GM19438 (cell line): ENCODE data around the gene SCN8A.
"Not testable (repeated sequence)": the region's sequence is repeated elsewhere in the genome, so short reads cannot be mapped to it uniquely, and the experiment has no call there.

ENCODE experiments used
- ATAC-seq: cut with Tn5 transposase; IDR thresholded peaks from one replicate; pipeline ENCODE4 v1.9.1; 2021; ENCODE audit warnings: low read depth; ENCODE audit not compliant: unreplicated experiment

SCN8A gene

DNA sequence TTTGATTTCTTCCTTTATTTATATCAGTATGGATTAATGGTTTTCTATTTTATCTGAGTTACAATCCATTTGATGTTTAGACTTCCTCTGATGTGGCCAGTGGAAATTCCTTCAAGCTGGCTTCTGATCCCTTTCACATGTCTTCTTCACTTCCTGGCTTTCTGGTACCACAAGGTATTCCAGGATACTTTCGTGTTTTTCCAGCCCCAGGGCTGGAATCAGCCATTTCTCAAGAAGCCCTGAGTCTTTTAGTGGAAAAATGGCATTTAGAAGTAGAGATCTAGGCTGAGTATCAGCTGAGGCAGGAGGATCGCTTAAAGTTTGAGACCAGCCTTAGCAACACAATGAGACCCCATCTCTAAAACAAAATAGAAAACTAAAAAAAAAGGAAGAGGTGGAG, 164.2 kb downstream of the SCN8A start:
- no peak for ATAC-seq

GRCh38 chr12:51759175-51759574, 168.1 kb downstream of the SCN8A start:
- no peak for ATAC-seq

DNA sequence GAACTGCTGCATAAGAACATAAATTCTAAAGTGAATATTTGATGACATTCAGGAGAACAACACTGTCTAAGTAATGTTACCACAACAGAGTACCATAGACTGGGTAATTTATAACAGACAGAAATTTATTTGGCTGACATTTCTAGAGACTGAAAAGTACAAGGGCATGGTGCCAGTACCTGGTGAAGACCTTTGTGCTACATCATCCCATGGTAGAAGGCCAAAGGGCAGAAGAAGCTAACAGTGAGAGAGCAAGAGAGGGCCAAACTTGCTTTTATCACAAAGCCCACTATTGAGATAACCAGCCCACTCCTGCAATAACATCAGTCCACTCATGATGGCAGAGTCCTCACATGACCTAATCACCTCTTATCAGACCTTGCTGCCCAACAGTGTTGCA, 168.7 kb downstream of the SCN8A start:
- ATAC-seq = no peak

DNA sequence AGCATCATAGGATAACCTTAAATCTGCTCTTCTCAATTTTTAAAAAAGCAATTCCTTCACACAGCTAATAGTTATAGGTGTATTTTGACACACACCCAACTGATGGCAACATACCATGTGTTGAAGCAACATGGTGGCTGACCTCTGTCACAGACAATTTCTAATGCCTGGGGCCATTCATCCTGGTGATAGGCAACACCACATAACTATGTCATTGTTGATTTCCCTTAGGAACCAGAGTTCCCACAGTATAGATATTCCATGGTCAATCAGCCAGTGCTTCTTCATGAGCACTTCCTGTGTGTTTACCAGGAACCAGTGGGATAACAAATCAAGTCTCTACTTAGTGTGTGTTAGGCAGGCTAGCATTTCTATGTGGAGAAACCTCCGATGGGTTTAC, 169.2 kb downstream of the SCN8A start:
- ATAC-seq = no peak

DNA sequence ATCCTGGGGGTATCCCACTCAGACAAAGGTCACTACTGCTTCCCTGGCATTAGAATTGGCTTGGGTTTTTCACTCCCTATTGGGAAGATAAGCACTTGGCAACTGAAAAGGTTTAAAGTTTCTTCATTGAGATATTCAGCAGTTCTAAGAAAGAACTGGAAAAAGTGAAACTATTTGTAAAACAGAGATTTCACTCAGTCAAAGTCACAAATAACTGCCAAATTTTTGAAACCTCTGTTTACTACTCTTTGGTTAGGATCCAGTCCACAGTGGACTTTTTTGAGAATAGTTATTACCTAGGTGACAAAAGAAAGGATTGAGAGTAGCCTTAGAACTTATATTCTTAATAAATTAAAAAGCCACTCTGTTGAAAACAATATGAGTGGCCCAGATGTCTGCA, 172.7 kb downstream of the SCN8A start:
- no peak for ATAC-seq

GRCh38 chr12:51766067-51766676, 175.1 kb downstream of the SCN8A start:
- ATAC-seq = no peak

- no peak for ATAC-seq
These were observed 180.0 kb downstream of the SCN8A start for GRCh38 chr12:51771008-51771407.

- ATAC-seq = no peak
These were observed 182.3 kb downstream of the SCN8A start for GRCh38 chr12:51773145-51773869.

GRCh38 chr12:51774933-51775332, 183.9 kb downstream of the SCN8A start:
- ATAC-seq = no peak

GRCh38 chr12:51777457-51777856, 186.4 kb downstream of the SCN8A start:
- ATAC-seq = no peak

GRCh38 chr12:51777973-51778372, 186.9 kb downstream of the SCN8A start:
- ATAC-seq = no peak

- ATAC-seq = no peak
These were observed 188.8 kb downstream of the SCN8A start for GRCh38 chr12:51779876-51780275.

DNA sequence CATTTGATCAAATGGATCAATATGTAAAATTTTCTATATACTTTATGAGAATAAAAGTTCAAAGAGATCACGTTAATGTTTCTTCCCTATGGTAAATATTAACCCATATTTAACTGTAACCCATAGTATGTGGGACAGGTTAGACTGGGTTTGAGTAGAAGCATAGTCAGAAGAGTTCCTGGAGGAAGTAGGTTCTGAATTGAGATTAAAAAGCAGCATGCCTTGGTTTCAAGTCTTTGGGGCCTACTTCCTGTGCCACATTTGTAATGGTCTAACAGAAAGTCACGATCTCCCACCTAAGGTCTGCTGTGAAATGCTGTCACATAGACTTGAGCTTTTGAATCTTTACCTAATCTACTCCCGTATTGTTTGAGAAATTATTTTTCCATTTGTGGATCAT, 193.7 kb downstream of the SCN8A start:
- no peak for ATAC-seq

DNA sequence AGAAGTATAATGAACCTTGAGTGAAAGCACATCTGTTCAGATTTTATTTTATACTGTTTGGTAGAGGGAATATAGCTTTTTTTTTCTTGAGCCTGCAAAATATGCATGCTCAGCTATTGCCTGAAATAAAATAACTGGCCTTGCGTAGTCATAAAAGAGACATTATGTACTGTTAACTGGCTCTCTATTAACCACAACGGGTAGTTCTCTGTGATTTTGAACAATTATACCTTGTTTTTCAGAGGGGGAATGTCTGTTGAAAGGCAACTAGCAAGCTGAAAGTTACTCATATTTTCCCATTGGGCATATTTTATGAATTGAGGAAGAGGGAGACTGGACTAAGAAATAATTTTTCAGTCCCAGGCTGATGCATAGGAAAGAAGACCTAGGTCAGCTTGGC, 194.9 kb downstream of the SCN8A start:
- no peak for ATAC-seq

DNA sequence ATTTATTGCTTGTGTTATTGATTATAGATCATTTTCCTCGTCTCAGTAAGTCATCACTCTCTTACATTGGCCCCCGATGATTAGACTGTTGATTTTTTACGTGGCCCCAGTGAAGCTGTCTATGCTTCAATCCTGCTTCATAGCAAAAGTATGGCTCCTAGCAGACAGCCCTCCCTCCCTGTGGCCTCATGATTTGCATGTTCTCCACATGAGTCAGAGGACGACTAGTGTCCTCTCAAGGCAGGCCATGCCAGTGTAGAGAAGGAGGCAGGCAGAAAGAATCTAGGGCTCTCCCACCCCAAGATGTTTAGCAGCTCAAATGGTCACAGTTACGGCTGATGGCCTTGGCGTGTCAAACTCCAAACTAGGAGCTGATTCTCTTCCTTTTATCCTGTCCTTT, 197.8 kb downstream of the SCN8A start:
- ATAC-seq = no peak

DNA sequence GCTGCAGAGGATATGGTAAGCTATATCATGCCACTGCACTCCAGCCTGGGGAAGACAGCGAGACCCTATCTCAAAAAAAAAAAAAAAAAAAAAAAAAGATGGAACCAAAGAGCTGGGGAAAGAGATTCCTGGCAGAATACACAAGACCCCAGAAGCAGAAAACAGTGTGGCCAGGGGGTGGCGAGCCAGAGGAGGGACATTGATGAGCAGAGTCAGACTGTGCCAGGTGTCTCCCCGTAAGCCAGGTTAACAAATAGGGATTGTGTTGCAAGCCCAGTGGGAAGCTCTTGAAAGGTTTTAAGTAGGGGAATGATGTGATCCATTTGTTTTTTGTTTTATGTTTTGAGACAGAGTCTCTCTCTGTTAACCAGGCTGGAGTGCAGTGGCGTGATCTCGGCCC, 201.4 kb downstream of the SCN8A start:
- ATAC-seq = no peak

GRCh38 chr12:51793201-51793600, 202.2 kb downstream of the SCN8A start:
- ATAC-seq = no peak

DNA sequence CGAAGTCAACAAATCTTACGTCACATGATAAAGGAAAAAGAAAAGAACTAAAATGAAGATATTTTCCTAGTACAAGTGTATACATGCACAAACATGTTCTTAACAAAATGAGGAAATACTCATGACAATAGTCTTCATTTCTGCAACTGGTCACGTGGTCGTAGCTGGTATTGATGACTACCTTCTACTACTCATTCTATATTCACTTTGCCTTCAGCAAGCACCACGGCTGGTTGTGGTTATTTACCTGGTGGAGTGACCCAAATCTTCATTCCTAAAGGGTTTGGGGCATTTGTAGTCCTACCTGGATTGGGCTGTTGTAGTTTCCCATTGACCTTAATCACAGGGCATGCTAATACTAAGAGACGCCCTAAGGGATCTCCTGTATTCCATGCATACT, 206.3 kb downstream of the SCN8A start:
- no peak for ATAC-seq

GRCh38 chr12:51798051-51798450, 207.0 kb downstream of the SCN8A start:
- not testable (repeated sequence) for ATAC-seq

DNA sequence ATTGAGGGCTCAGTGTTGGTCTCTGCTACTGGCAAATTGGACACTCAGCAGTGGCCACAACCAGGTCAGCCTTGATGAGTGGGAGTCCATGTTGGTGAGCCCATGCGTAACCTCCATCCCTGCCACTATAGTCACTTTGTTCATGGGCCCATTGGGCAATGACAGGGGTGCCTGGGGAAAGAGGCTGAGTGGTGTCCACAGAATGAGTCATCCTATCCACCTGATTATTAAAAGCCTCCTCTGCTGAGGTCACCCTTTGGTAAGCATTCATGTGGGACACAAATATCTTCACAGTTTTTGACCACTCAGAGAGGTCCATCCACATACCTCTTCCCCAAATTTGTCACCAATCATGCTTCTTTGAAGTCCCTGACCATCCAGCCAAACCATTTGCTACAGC, 207.5 kb downstream of the SCN8A start:
- no peak for ATAC-seq

DNA sequence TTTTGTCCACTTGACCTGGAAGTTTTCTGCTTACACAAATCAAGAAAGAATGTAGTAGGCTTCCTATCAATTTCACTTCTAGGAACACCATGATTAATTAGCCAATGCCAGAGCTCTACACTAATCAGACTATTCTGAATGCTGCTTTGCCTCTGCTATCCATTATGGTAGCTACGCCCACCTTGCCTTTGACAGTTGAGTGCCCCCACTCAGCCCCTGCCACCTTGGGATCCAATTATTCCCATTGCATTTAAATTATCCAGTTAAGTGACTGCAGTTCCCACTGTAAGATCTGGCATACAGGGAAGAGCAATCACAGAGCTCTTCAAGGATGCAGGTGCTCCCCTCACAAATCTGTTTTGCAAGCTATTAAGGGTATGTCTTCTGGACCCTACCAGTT, 210.0 kb downstream of the SCN8A start:
- ATAC-seq = no peak

GRCh38 chr12:51806896-51807295, 215.9 kb downstream of the SCN8A start:
- no peak for ATAC-seq

- ATAC-seq = no peak
These were observed 218.2 kb downstream of the SCN8A start for GRCh38 chr12:51809193-51809592.
